H9 (cell line): ENCODE results near the gene EVI5. TPM values are rescaled to one million over a fixed set of nuclear protein-coding genes. Genes with fewer than 3 reads are reported as not detected.

ENCODE experiments used
- DNase-seq: peaks from one replicate; pipeline ENCODE4 v3.0.0-alpha.2; 2017
- H2AFZ ChIP-seq: one replicate; pipeline ENCODE4 v1.6.1; 2013; ENCODE audit warnings: mild to moderate bottlenecking, low read length, control low read depth, moderate library complexity
- H2AK5ac ChIP-seq: 2 replicates; pipeline ENCODE4 v1.6.1; 2013; ENCODE audit warnings: low read length, control low read depth, mixed read lengths; ENCODE audit not compliant: insufficient read length
- H2BK120ac ChIP-seq: one replicate; pipeline ENCODE4 v1.6.1; 2013; ENCODE audit warnings: low read depth, mild to moderate bottlenecking, low read length, control low read depth, inconsistent platforms; ENCODE audit not compliant: poor library complexity, severe bottlenecking
- H2BK12ac ChIP-seq: 2 replicates; pipeline ENCODE4 v1.6.1; 2013; ENCODE audit warnings: low read length, control low read depth, mixed read lengths, low read depth; ENCODE audit not compliant: insufficient read length
- H2BK15ac ChIP-seq: 2 replicates; pipeline ENCODE4 v1.6.1; 2013; ENCODE audit warnings: low read depth, low read length, control low read depth
- H2BK20ac ChIP-seq: one replicate; pipeline ENCODE4 v1.6.1; 2013; ENCODE audit warnings: low read depth, mild to moderate bottlenecking, low read length, control low read depth, inconsistent platforms; ENCODE audit not compliant: poor library complexity, severe bottlenecking
- H2BK5ac ChIP-seq: 2 replicates; pipeline ENCODE4 v1.6.1; 2013; ENCODE audit warnings: low read length, control low read depth, mixed read lengths; ENCODE audit not compliant: insufficient read length
- H3K14ac ChIP-seq: 2 replicates; pipeline ENCODE4 v1.6.1; 2013; ENCODE audit warnings: low read length, control low read depth; ENCODE audit not compliant: insufficient read depth
- H3K18ac ChIP-seq: 2 replicates; pipeline ENCODE4 v1.6.1; 2013; ENCODE audit warnings: low read depth, mild to moderate bottlenecking, mixed read lengths, low read length, control low read depth; ENCODE audit not compliant: insufficient read length
- H3K23ac ChIP-seq: 2 replicates; pipeline ENCODE4 v1.6.1; 2013; ENCODE audit warnings: low read length, control low read depth, mixed read lengths, low read depth; ENCODE audit not compliant: insufficient read length
- H3K23me2 ChIP-seq: 2 replicates; pipeline ENCODE4 v1.6.1; 2013; ENCODE audit warnings: low read depth, mild to moderate bottlenecking, mixed read lengths, low read length, control low read depth; ENCODE audit not compliant: insufficient read length, poor library complexity, severe bottlenecking
- H3K27ac ChIP-seq: 2 replicates; pipeline ENCODE4 v1.5.1; 2013; ENCODE audit warnings: low read length, control low read depth, mixed read lengths, low read depth; ENCODE audit not compliant: insufficient read length
- H3K27me3 ChIP-seq: 2 replicates; pipeline ENCODE4 v1.6.1; 2013; ENCODE audit warnings: low read length, control low read depth, inconsistent platforms; ENCODE audit not compliant: insufficient read depth
- H3K4ac ChIP-seq: 2 replicates; pipeline ENCODE4 v1.6.1; 2013; ENCODE audit warnings: low read depth, mild to moderate bottlenecking, control low read depth, inconsistent platforms, low read length, moderate library complexity
- H3K4me1 ChIP-seq: 2 replicates; pipeline ENCODE4 v1.6.1; 2013; ENCODE audit warnings: low read length, control low read depth, inconsistent platforms; ENCODE audit not compliant: insufficient read depth
- H3K4me2 ChIP-seq: 2 replicates; pipeline ENCODE4 v1.6.1; 2013; ENCODE audit warnings: low read length, control low read depth, mixed read lengths; ENCODE audit not compliant: insufficient read length, insufficient read depth
- H3K56ac ChIP-seq: 2 replicates; pipeline ENCODE4 v1.6.1; 2013; ENCODE audit warnings: low read depth, mild to moderate bottlenecking, mixed read lengths, low read length, control low read depth; ENCODE audit not compliant: insufficient read length
- H3K79me1 ChIP-seq: 2 replicates; pipeline ENCODE4 v1.6.1; 2013; ENCODE audit warnings: low read depth, mild to moderate bottlenecking, moderate library complexity, low read length, control low read depth, inconsistent platforms; ENCODE audit not compliant: insufficient read depth, poor library complexity, severe bottlenecking
- H3K79me2 ChIP-seq: 2 replicates; pipeline ENCODE4 v1.6.1; 2013; ENCODE audit warnings: low read length, control low read depth, inconsistent platforms; ENCODE audit not compliant: insufficient read depth
- H3K9ac ChIP-seq: 2 replicates; pipeline ENCODE4 v1.6.1; 2013; ENCODE audit warnings: low read length, control low read depth, mixed read lengths; ENCODE audit not compliant: insufficient read length; ENCODE audit errors: extremely low read depth
- H3K9me3 ChIP-seq: one replicate; pipeline ENCODE4 v1.6.1; 2013; ENCODE audit warnings: low read depth, low read length, inconsistent platforms; ENCODE audit not compliant: control insufficient read depth
- H3T11ph ChIP-seq: one replicate; pipeline ENCODE4 v1.6.1; 2013; ENCODE audit warnings: mild to moderate bottlenecking, low read length, control low read depth, inconsistent platforms
- H4K20me1 ChIP-seq: one replicate; pipeline ENCODE4 v1.6.1; 2013; ENCODE audit not compliant: control insufficient read depth, insufficient read length, insufficient read depth
- H4K5ac ChIP-seq: 2 replicates; pipeline ENCODE4 v1.6.1; 2013; ENCODE audit warnings: low read depth, mild to moderate bottlenecking, mixed read lengths, low read length, control low read depth; ENCODE audit not compliant: insufficient read length
- H4K8ac ChIP-seq: replicated peaks from 2 replicates; pipeline ENCODE4 v1.6.1; 2013; ENCODE audit warnings: low read length, control low read depth, mixed read lengths, low read depth; ENCODE audit not compliant: insufficient read length
- H4K91ac ChIP-seq: 2 replicates; pipeline ENCODE4 v1.6.1; 2013; ENCODE audit warnings: low read depth, mild to moderate bottlenecking, moderate library complexity, mixed read lengths, low read length, control low read depth; ENCODE audit not compliant: insufficient read length
- H3K27ac Mint-ChIP-seq, 3 experiments: 2 replicates in 2 of 3; 3 replicates in 1 of 3; pipeline ENCODE4 v1.8.0; 2020 to 2021; ENCODE audit warnings: mixed read lengths in 3 of 3, mild to moderate bottlenecking in 1 of 3, moderate library complexity in 1 of 3
- H3K27me3 Mint-ChIP-seq: 2 replicates; pipeline ENCODE4 v1.8.0; 2021; ENCODE audit warnings: low read depth, mild to moderate bottlenecking, moderate library complexity, mixed read lengths
- H3K36me3 Mint-ChIP-seq, 3 experiments: 2 replicates in 2 of 3; 3 replicates in 1 of 3; pipeline ENCODE4 v1.8.0; 2020 to 2021; ENCODE audit warnings: low read depth in 3 of 3, mixed read lengths in 3 of 3; ENCODE audit not compliant: insufficient read depth in 1 of 3
- H3K4me1 Mint-ChIP-seq, 2 experiments: 2 replicates each; pipeline ENCODE4 v1.8.0; 2020; ENCODE audit warnings: mixed read lengths in 2 of 2
- H3K4me3 Mint-ChIP-seq, 2 experiments: 2 replicates in 1 of 2; 3 replicates in 1 of 2; pipeline ENCODE4 v1.8.0; 2020 to 2021; ENCODE audit warnings: mild to moderate bottlenecking in 2 of 2, mixed read lengths in 2 of 2, moderate library complexity in 1 of 2
- H3K9me3 Mint-ChIP-seq, 2 experiments: 2 replicates in 1 of 2; 3 replicates in 1 of 2; pipeline ENCODE4 v1.8.0; 2020; ENCODE audit warnings: mild to moderate bottlenecking in 2 of 2, mixed read lengths in 2 of 2, moderate library complexity in 1 of 2
- WGBS: extraction: QIAGEN DNeasy Blood & Tissue Kit; methylation state at CpG from one replicate; pipeline ENCODE4 v1.1.7; 2013; ENCODE audit warnings: missing lambda C conversion rate, low lambda C conversion rate, mixed read lengths; ENCODE audit not compliant: insufficient read length; ENCODE audit errors: extremely low coverage; 5-methylcytosine and 5-hydroxymethylcytosine counted together
- total RNA-seq: library from RNA; stranded (reverse); gene quantifications from 2 replicates; pipeline ENCODE4 v1.2.1, GENCODE V29; 2021
- TF ChIP-seq, protein P1 (sequence below): fragments of 200-600 bp; sonication (generic); conservative IDR thresholded peaks from 3 replicates; pipeline ENCODE4 v1.8.0; 2021; ENCODE audit warnings: antibody characterized with exemption, mild to moderate bottlenecking

The EVI5 gene
- total RNA-seq, 1 experiment from 2014 or later = 9.7 TPM

DNA sequence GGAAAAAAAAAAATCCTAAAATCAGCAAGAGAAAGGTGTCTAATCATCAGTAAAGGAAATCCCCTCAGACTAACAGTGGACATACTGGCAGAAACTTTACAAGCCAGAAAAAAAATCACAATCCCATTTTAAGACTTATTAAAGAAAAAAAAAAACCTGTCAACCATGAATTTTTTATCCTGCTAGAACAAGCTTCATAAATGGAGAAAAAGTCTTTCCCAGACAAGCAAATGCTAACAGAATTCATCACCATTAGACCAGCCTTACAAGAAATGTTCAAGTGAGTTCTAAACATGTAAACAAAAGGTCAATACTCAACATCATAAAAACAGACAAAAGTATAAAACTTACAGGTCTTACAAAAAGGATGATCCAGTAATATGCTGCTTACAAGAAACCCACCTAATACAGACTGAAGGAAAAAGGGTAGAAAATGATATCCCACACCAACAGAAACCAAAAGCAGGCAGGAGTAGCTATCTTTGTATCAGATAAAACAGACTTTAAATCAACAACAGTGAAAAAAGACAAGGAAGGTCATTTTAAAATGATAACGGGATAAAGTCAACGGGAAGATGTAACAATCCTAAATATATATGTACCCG lies 129.6 kb downstream of the EVI5 start:
- Histone ChIP-seq H3K27me3 (no peaks in the 10 kb centered on the region), H3T11ph (no peak overlapping the region), H2BK5ac (no peak overlapping the region), H4K8ac (no peak overlapping the region), H3K4me2 (no peak overlapping the region), H3K18ac (no peak overlapping the region), H3K14ac (no peak overlapping the region), H4K91ac (no peak overlapping the region), H3K23me2 (no peaks in the 10 kb centered on the region), H4K20me1 (no peaks in the 10 kb centered on the region), H3K56ac (no peak overlapping the region), H3K9me3 (no peaks in the 10 kb centered on the region), H3K9ac (no peak overlapping the region), H2BK12ac (no peak overlapping the region), H3K4me1 (no peaks in the 10 kb centered on the region), H3K79me2 (no peaks in the 10 kb centered on the region), H2BK120ac (no peak overlapping the region), H3K27ac (no peak overlapping the region), H2BK15ac (no peak overlapping the region), H3K4ac (no peak overlapping the region), H2BK20ac (no peak overlapping the region), H3K79me1 (no peaks in the 10 kb centered on the region), H2AK5ac (no peak overlapping the region), H4K5ac (no peak overlapping the region), H3K23ac (no peak overlapping the region), H2AFZ (no peak overlapping the region)
- TF ChIP-seq, protein P1, sequence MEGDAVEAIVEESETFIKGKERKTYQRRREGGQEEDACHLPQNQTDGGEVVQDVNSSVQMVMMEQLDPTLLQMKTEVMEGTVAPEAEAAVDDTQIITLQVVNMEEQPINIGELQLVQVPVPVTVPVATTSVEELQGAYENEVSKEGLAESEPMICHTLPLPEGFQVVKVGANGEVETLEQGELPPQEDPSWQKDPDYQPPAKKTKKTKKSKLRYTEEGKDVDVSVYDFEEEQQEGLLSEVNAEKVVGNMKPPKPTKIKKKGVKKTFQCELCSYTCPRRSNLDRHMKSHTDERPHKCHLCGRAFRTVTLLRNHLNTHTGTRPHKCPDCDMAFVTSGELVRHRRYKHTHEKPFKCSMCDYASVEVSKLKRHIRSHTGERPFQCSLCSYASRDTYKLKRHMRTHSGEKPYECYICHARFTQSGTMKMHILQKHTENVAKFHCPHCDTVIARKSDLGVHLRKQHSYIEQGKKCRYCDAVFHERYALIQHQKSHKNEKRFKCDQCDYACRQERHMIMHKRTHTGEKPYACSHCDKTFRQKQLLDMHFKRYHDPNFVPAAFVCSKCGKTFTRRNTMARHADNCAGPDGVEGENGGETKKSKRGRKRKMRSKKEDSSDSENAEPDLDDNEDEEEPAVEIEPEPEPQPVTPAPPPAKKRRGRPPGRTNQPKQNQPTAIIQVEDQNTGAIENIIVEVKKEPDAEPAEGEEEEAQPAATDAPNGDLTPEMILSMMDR = no peak
- H3K9me3 Mint-ChIP-seq = peaks cover 13 to 25% of the 10 kb centered on the region in 2 experiments
- no CpG with 5 or more reads among the region's 3 CpGs for WGBS
- H3K27me3 Mint-ChIP-seq = no peaks in the 10 kb centered on the region
- peaks cover 20 to 36% (median 32%) of the 10 kb centered on the region in 3 experiments for H3K36me3 Mint-ChIP-seq
- no peak for DNase-seq
- no peaks in the 10 kb centered on the region for H3K4me1 Mint-ChIP-seq
- no peak overlapping the region for H3K4me3 Mint-ChIP-seq
- no peak overlapping the region for H3K27ac Mint-ChIP-seq
